ENCODE results near the gene WDR38. TPM values are rescaled to one million over a fixed set of nuclear protein-coding genes. Genes with fewer than 3 reads are reported as not detected.

WDR38 gene
- total RNA-seq, 5 donors from 2014 or later (not counting 1 experiment from before 2014, with no cell fraction given) = not detected

GRCh38 chr9:124818431-124819281, 34.6 kb upstream of the WDR38 start:
- Histone ChIP-seq H3K27me3 (replicated peaks in 1 of 2; ENCODE audit: control insufficient read depth in 2 of 2, extremely low read depth in 1 of 2, insufficient read depth in 2 of 2, low read length in 1 of 2) (peaks cover 0 to 35% of the 10 kb centered on the region in 2 experiments), H3K4me1 (ENCODE audit: control insufficient read depth in 1 of 2, extremely low read depth in 1 of 2, insufficient read depth in 2 of 2, low read length in 2 of 2) (no peaks in the 10 kb centered on the region), H3K9me3 (no peaks in the 10 kb centered on the region), H3K36me3 (ENCODE audit: control insufficient read depth in 2 of 2, extremely low read depth in 1 of 2, insufficient read depth in 1 of 2, low read length in 1 of 2) (no peaks in the 10 kb centered on the region), H3K4me3 (ENCODE audit: control insufficient read depth in 1 of 2, extremely low read depth in 1 of 2, low read length in 1 of 2) (no peak overlapping the region), H3K27ac (ENCODE audit: low read length) (no peak overlapping the region)
- 43% methylated on average over 11 of the region's 18 CpGs for WGBS (ENCODE audit: insufficient coverage)
- Mint-ChIP-seq H3K4me1 (peaks cover 0 to 7% (median 4%) of the 10 kb centered on the region in 3 donors), H3K9me3 (no peaks in the 10 kb centered on the region), H3K4me3 (no peak overlapping the region), H3K36me3 (no peaks in the 10 kb centered on the region), H3K27ac (no peak overlapping the region), H3K27me3 (peaks cover 23 to 25% of the 10 kb centered on the region in 2 donors)
- ChIA-PET POLR2A (interaction anchor here in 1 of 2 donors (0.5 kb wide), 1 partner anchor 52 kb away, joined by 3 read pairs; no protein-coding TSS in a partner anchor), CTCF (no interaction called here)
- DNase-seq (no peak), ATAC-seq (replicated peaks in 1 of 4) (no peak)

- no peak overlapping the region for H3K4me3 Mint-ChIP-seq
- H3K4me3 ChIP-seq (ENCODE audit: control insufficient read depth in 1 of 2, extremely low read depth in 1 of 2, low read length in 1 of 2) = no peak overlapping the region
Observed at GRCh38 chr9:124820698-124821623, 32.3 kb upstream of the WDR38 start.

DNA sequence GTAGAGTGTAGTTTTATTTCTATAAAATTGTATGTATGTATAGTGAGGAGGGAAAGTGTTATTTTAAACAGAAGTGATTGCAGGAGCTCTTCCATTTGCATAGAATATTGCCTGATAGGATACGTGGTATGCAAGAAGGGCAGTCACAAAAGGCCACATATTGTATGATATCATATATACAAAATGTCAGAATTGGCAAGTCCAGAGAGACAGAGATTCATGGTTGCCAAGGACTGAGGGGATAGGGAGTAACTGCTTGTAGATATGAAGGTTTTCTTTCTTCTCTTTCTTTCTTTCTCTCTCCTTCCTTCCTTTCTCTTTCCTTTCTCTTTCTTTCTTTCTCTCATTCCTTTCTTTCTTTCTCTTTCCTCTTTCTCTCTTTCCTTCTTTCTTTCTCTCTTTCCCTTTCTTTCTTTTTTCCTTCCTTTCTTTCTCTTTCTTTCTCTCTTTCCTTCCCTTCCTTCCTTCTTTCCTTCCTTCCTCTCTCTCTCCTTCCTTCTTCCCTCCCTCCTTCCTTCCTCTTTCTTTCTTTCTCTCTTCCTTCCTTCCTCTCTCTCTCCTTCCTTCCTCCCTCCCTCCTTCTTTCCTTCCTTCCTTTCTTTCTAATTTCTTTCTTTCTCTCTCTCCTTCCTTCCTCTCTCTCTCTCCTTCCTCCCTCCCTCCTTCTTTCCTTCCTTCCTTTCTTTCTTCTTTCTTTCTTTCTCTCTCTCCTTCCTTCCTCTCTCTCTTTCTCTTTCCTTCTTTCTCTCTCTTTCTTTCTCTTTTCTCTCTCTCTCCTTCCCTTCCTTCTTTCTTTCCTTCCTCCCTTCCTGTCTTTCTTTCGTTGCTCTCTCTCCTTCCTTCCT, 24.5 kb upstream of the WDR38 start:
- CTCF ChIA-PET = no interaction called here

More at GRCh38 chr9:124820698-124821623, 32.3 kb upstream of the WDR38 start:
- ChIA-PET CTCF (no interaction called here), POLR2A (no interaction called here)
- Histone ChIP-seq H3K36me3 (ENCODE audit: control insufficient read depth in 2 of 2, extremely low read depth in 1 of 2, insufficient read depth in 1 of 2, low read length in 1 of 2) (no peaks in the 10 kb centered on the region), H3K27ac (ENCODE audit: low read length) (no peak overlapping the region), H3K27me3 (replicated peaks in 1 of 2; ENCODE audit: control insufficient read depth in 2 of 2, extremely low read depth in 1 of 2, insufficient read depth in 2 of 2, low read length in 1 of 2) (peaks cover 0 to 33% of the 10 kb centered on the region in 2 experiments), H3K9me3 (no peaks in the 10 kb centered on the region), H3K4me1 (ENCODE audit: control insufficient read depth in 1 of 2, extremely low read depth in 1 of 2, insufficient read depth in 2 of 2, low read length in 2 of 2) (no peaks in the 10 kb centered on the region)
- H3K27ac Mint-ChIP-seq = no peak overlapping the region
- 91% methylated on average over 9 of the region's 12 CpGs for whole genome bisulfite sequencing (ENCODE audit: insufficient coverage)
- no peaks in the 10 kb centered on the region for H3K36me3 Mint-ChIP-seq
- H3K9me3 Mint-ChIP-seq = no peaks in the 10 kb centered on the region
- peaks cover 19 to 23% of the 10 kb centered on the region in 2 donors for H3K27me3 Mint-ChIP-seq
- H3K4me1 Mint-ChIP-seq = peaks cover 0 to 7% (median 4%) of the 10 kb centered on the region in 3 donors
- ATAC-seq (replicated peaks in 1 of 4) (no peak), DNase-seq (no peak)

GRCh38 chr9:124829334-124829669, 24.0 kb upstream of the WDR38 start:
- Histone ChIP-seq H3K27ac (ENCODE audit: low read length) (no peak overlapping the region), H3K36me3 (ENCODE audit: control insufficient read depth in 2 of 2, extremely low read depth in 1 of 2, insufficient read depth in 1 of 2, low read length in 1 of 2) (no peaks in the 10 kb centered on the region), H3K4me1 (ENCODE audit: control insufficient read depth in 1 of 2, extremely low read depth in 1 of 2, insufficient read depth in 2 of 2, low read length in 2 of 2) (no peaks in the 10 kb centered on the region), H3K4me3 (ENCODE audit: control insufficient read depth in 1 of 2, extremely low read depth in 1 of 2, low read length in 1 of 2) (no peak overlapping the region), H3K9me3 (no peaks in the 10 kb centered on the region), H3K27me3 (replicated peaks in 1 of 2; ENCODE audit: control insufficient read depth in 2 of 2, extremely low read depth in 1 of 2, insufficient read depth in 2 of 2, low read length in 1 of 2) (peaks cover 0 to 9% of the 10 kb centered on the region in 2 experiments)
- DNase-seq (no peak), ATAC-seq (replicated peaks in 1 of 4) (no peak)
- ChIA-PET CTCF (no interaction called here), POLR2A (no interaction called here)
- no peaks in the 10 kb centered on the region for H3K36me3 Mint-ChIP-seq
- no peak overlapping the region for H3K4me3 Mint-ChIP-seq
- H3K27ac Mint-ChIP-seq = no peak overlapping the region
- peaks cover 0 to 5% (median 0%) of the 10 kb centered on the region in 3 donors for H3K4me1 Mint-ChIP-seq
- 82% methylated on average over 2 of the region's 5 CpGs for WGBS (ENCODE audit: insufficient coverage)
- H3K27me3 Mint-ChIP-seq = peaks cover 6 to 7% of the 10 kb centered on the region in 2 donors
- peaks cover 0 to 4% (median 3%) of the 10 kb centered on the region in 3 donors for H3K9me3 Mint-ChIP-seq

More for the DNA sequence above, 24.5 kb upstream of the WDR38 start:
- Histone ChIP-seq H3K4me1 (ENCODE audit: control insufficient read depth in 1 of 2, extremely low read depth in 1 of 2, insufficient read depth in 2 of 2, low read length in 2 of 2) (no peaks in the 10 kb centered on the region), H3K27me3 (replicated peaks in 1 of 2; ENCODE audit: control insufficient read depth in 2 of 2, extremely low read depth in 1 of 2, insufficient read depth in 2 of 2, low read length in 1 of 2) (peaks cover 0 to 9% of the 10 kb centered on the region in 2 experiments), H3K27ac (ENCODE audit: low read length) (no peak overlapping the region), H3K4me3 (ENCODE audit: control insufficient read depth in 1 of 2, extremely low read depth in 1 of 2, low read length in 1 of 2) (no peak overlapping the region), H3K36me3 (ENCODE audit: control insufficient read depth in 2 of 2, extremely low read depth in 1 of 2, insufficient read depth in 1 of 2, low read length in 1 of 2) (no peaks in the 10 kb centered on the region), H3K9me3 (no peaks in the 10 kb centered on the region)
- 10% methylated on average over 1 of the region's 2 CpGs for WGBS (ENCODE audit: insufficient coverage)
- no peak for DNase-seq
- Mint-ChIP-seq H3K4me1 (peaks cover 0 to 5% (median 0%) of the 10 kb centered on the region in 3 donors), H3K36me3 (no peaks in the 10 kb centered on the region), H3K9me3 (peaks cover 0 to 4% (median 3%) of the 10 kb centered on the region in 3 donors), H3K27me3 (peaks cover 6 to 7% of the 10 kb centered on the region in 2 donors), H3K27ac (no peak overlapping the region), H3K4me3 (no peak overlapping the region)
- POLR2A ChIA-PET = interaction anchor here in 1 of 2 donors (0.6 kb wide), 1 partner anchor 72 kb away, joined by 3 read pairs; no protein-coding TSS in a partner anchor
- ATAC-seq (replicated peaks in 1 of 4) = no peak

DNA sequence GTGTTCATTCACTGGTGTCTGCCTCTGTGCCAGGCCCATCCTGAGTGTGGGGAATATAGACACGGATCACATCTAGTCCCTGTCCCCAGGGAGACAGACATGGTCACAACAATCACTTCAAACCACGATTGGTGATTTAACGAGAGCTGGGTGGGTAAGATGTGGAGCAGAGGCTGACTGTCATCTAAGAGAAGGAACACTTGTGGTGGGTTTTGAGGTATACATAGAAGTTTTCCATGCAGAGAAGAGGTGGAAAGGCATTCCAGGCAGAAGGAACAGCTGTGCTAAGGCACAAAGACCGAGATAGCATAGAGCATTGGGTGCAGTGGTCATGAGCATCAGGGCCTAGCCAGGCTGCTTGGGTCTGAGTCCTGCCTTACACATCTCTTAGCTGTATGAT, 22.7 kb upstream of the WDR38 start:
- Mint-ChIP-seq H3K27me3 (peaks cover 9 to 10% of the 10 kb centered on the region in 2 donors), H3K36me3 (no peaks in the 10 kb centered on the region), H3K4me3 (no peak overlapping the region), H3K4me1 (peaks cover 0 to 5% (median 0%) of the 10 kb centered on the region in 3 donors), H3K9me3 (peaks cover 0 to 4% (median 3%) of the 10 kb centered on the region in 3 donors), H3K27ac (no peak overlapping the region)
- CTCF ChIA-PET = no interaction called here
- H3K27me3 ChIP-seq (replicated peaks in 1 of 2; ENCODE audit: control insufficient read depth in 2 of 2, extremely low read depth in 1 of 2, insufficient read depth in 2 of 2, low read length in 1 of 2) = peaks cover 0 to 17% of the 10 kb centered on the region in 2 experiments
- no peaks in the 10 kb centered on the region for H3K36me3 ChIP-seq (ENCODE audit: control insufficient read depth in 2 of 2, extremely low read depth in 1 of 2, insufficient read depth in 1 of 2, low read length in 1 of 2)
- WGBS (ENCODE audit: insufficient coverage) = 86% methylated on average over 2 of the region's 4 CpGs
- ATAC-seq (replicated peaks in 1 of 4) = no peak
- POLR2A ChIA-PET = no interaction called here
- no peak overlapping the region for H3K4me3 ChIP-seq (ENCODE audit: control insufficient read depth in 1 of 2, extremely low read depth in 1 of 2, low read length in 1 of 2)
- no peak overlapping the region for H3K27ac ChIP-seq (ENCODE audit: low read length)
- no peak for DNase-seq
- no peaks in the 10 kb centered on the region for H3K4me1 ChIP-seq (ENCODE audit: control insufficient read depth in 1 of 2, extremely low read depth in 1 of 2, insufficient read depth in 2 of 2, low read length in 2 of 2)
- no peaks in the 10 kb centered on the region for H3K9me3 ChIP-seq

All from T-cell (primary cell).